Fibroblast of peridontal ligament (primary cell): ENCODE measurements around the gene DUOX1.

ENCODE experiments used
- DNase-seq: peaks from one replicate; pipeline ENCODE4 v3.0.0-alpha.2; 2010; ENCODE audit errors: extremely low read depth

DUOX1 gene

DNA sequence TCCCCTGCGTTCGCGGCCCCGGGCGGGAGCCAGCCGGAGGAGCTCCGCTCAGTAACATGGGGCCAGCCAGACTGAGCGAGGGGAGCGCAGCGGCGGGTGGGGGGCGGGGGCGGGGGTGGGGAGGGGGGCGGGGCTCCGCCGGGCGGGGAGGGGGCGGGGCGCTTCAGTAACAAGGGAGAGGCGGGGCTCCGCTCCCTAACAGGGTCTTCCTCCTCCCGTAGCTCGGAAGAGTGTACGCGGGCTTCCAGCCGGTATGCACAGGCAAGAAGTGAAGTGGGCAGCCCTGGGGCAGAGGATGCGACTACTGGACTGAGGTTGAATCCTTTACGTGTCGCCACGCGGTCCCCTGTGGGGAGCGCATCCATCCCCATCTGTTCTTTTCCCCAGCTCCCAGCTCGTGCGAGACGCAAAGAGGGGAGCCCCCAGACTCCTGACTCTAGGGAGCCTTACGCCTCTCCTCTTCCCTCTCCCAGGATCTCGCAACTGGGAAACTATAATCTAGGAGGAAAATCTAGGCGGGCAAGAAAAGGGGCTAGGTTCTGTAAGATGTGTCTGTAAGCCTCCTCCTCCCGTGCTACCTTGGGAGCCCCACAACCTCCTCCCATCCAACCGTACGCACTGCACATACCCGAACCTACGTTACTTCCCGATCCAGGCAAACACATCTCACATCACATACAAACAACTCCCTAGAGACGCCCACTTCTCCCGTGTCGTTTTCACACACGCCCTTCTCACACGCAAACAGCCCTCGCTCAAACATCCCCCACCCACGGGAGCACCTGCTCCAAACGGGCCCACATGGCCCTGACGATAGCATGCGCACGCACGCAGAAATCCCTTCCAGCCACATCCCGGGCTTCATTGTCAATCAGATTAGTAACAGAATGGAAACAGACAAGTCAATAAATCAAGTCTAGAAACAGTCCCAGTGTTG is 58.4 kb downstream of the DUOX1 start, which contains the start of gene SHF:
Gene SHF (minus strand): TSS at position 73 of the 937 bp plus-strand sequence. CDS start 15 bp downstream, at position 58.
- peak; percentile 6 for DNase-seq

DNA sequence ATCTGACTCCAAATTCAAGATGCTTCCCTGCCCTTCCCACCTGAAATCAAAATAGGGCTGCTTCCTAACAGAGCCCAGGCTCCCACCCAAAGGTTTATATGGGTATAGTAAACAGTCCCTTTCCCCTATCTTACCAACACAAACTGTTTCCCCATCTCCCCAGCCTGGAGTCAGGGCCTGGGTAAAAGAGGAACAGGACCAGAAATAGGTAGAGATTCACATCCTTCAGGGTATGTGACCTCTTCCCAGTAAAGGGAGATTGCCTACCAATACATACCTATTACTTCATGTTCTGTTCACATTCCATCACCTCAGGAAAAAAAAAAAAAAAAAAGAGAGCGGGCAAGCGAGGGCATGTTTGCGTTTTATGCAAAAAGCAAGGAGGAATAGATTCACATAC is 67.7 kb downstream of the DUOX1 start:
- no peak for DNase-seq

- peak; percentile 99 for DNase-seq
Observed at GRCh38 chr15:45198337-45199135, 68.7 kb downstream of the DUOX1 start.

- no peak for DNase-seq
Observed at GRCh38 chr15:45199136-45199810, 69.5 kb downstream of the DUOX1 start.

DNA sequence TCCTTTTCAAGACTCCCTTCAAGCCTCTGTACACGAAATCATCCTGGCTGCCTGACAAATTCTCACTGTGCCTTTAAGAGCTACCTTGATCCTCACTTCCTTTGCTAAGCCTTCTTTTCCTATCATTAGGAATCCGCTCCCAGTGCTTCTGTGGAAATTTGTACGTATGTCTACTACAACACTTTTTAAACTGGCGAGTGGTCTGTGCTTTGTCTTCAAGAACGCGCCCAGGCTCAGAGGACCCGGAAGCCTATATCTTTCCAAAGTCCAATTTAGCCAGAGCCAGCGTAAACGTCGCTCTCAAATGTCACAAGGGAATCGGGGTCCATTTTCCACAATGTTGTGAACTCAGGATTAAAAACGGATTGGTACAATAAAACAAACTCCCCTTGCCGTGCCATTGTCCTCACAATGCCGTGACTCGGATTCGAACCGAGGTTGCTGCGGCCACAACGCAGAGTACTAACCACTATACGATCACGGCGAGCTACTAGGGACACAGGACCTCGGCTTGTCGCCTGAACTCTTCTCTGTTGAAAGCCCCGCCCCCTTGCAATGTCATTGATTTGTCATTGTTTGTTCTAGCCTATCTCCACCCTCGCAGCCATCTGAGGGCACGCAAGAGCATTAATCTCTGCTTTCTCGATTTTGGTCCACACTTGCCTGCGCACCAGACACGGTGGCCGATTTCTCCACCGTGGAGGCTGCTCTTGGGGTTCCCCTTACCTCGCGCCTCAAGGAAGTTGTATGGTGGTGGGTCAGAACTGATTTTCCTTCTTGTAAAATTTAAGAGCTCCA is 70.4 kb downstream of the DUOX1 start:
- peak; percentile 98 for DNase-seq

- peak; percentile 88 for DNase-seq
Observed at GRCh38 chr15:45200799-45201556, 71.2 kb downstream of the DUOX1 start.

DNA sequence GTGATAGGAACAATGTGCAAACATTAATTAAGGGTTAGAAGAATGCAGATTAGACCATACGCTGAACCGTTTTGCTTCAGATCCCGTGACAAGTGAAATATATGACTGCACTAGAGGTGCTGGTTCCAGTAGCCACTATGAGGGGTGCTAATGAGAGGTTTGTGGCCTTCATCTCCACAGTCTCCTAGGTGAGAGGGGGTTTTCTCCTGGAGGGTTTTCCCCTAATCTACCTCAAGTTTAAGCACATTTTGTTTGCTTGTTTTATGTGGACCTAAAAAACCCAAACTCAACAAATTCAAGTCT is 71.7 kb downstream of the DUOX1 start:
- no peak for DNase-seq

GRCh38 chr15:45201869-45202268 is 72.1 kb downstream of the DUOX1 start:
- no peak for DNase-seq

- no peak for DNase-seq
Observed at GRCh38 chr15:45203182-45203581, 73.4 kb downstream of the DUOX1 start.

GRCh38 chr15:45205192-45205591 is 75.4 kb downstream of the DUOX1 start:
- peak; percentile 54 for DNase-seq

GRCh38 chr15:45212493-45212892 is 82.7 kb downstream of the DUOX1 start:
- no peak for DNase-seq
